IMR-90 (cell line): Measurements from ENCODE around the gene KYAT1. TPM values are rescaled to one million over a fixed set of nuclear protein-coding genes. Genes with fewer than 3 reads are reported as not detected.

ENCODE experiments used
- ATAC-seq: fragments of 200-7000 bp; cut with Tn5 transposase; 2 replicates; pipeline ENCODE4 v1.9.1; 2020; ENCODE audit warnings: low read depth, mild to moderate bottlenecking, moderate library complexity
- BruUV-seq: library from RNA; stranded (reverse); fragments of 400-500 nt; replicated peaks from 2 replicates; lab custom pipeline; 2021; lab: Mats Ljungman, UMichigan
- CTCF ChIA-PET: fragments of 300-600 bp; formaldehyde crosslinking; extraction: SDS; loops from one replicate; lab custom pipeline; 2021; ENCODE audit warnings: antibody characterized with exemption; lab: Yijun Ruan, JAX
- POLR2A ChIA-PET: fragments of 300-600 bp; sonication (Branson Sonifier 250); formaldehyde crosslinking; loops from one replicate; lab custom pipeline; 2022; ENCODE audit warnings: antibody characterized with exemption; ENCODE audit not compliant: unreplicated experiment; lab: Charles Lee
- DNase-seq: peaks from one replicate; pipeline ENCODE4 v3.0.0; 2013
- H2AFZ ChIP-seq: replicated peaks from 2 replicates; pipeline ENCODE3; 2013; ENCODE audit warnings: low read length, mild to moderate bottlenecking; ENCODE audit not compliant: poor library complexity
- H2AK5ac ChIP-seq: 2 replicates; pipeline ENCODE4 v1.6.1; 2013; ENCODE audit warnings: low read depth, low read length, inconsistent platforms
- H2AK9ac ChIP-seq: replicated peaks from 2 replicates; pipeline ENCODE3; 2013; ENCODE audit warnings: mild to moderate bottlenecking, low read depth, low read length, moderate library complexity; ENCODE audit not compliant: poor library complexity
- H2BK120ac ChIP-seq: 2 replicates; pipeline ENCODE4 v1.6.1; 2013; ENCODE audit warnings: low read depth, low read length, inconsistent platforms
- H2BK15ac ChIP-seq: 3 replicates; pipeline ENCODE4 v1.6.1; 2013; ENCODE audit warnings: low read depth, low read length, inconsistent platforms
- H2BK20ac ChIP-seq: 2 replicates; pipeline ENCODE4 v1.6.1; 2013; ENCODE audit warnings: low read depth, mild to moderate bottlenecking, inconsistent platforms, low read length, moderate library complexity
- H2BK5ac ChIP-seq: 2 replicates; pipeline ENCODE4 v1.6.1; 2013; ENCODE audit warnings: mild to moderate bottlenecking, low read depth, low read length, inconsistent platforms; ENCODE audit not compliant: poor library complexity, severe bottlenecking
- H3K14ac ChIP-seq: replicated peaks from 2 replicates; pipeline ENCODE4 v1.6.1; 2013; ENCODE audit warnings: low read depth, low read length, inconsistent platforms
- H3K18ac ChIP-seq: 2 replicates; pipeline ENCODE4 v1.6.1; 2013; ENCODE audit warnings: low read depth, low read length, control low read depth
- H3K23ac ChIP-seq: 2 replicates; pipeline ENCODE4 v1.6.1; 2013; ENCODE audit warnings: low read depth, low read length, inconsistent platforms
- H3K27ac ChIP-seq: 2 replicates; pipeline ENCODE4 v1.5.1; 2013; ENCODE audit warnings: mild to moderate bottlenecking, control low read depth, low read length; ENCODE audit not compliant: insufficient read depth
- H3K27me3 ChIP-seq: 2 replicates; pipeline ENCODE4 v1.6.1; 2013; ENCODE audit warnings: low read length; ENCODE audit not compliant: control insufficient read depth, insufficient read depth
- H3K36me3 ChIP-seq: 2 replicates; pipeline ENCODE4 v1.6.1; 2013; ENCODE audit warnings: low read length, mixed read lengths; ENCODE audit not compliant: control insufficient read depth, insufficient read depth
- H3K4ac ChIP-seq: 2 replicates; pipeline ENCODE4 v1.6.1; 2013; ENCODE audit warnings: low read depth, low read length, inconsistent platforms
- H3K4me1 ChIP-seq: 2 replicates; pipeline ENCODE4 v1.6.1; 2013; ENCODE audit warnings: low read length, mixed read lengths; ENCODE audit not compliant: control insufficient read depth, insufficient read depth
- H3K4me2 ChIP-seq: 2 replicates; pipeline ENCODE4 v1.6.1; 2013; ENCODE audit warnings: low read depth, mild to moderate bottlenecking, control low read depth, low read length, moderate library complexity
- H3K4me3 ChIP-seq: 2 replicates; pipeline ENCODE4 v1.5.1; 2013; ENCODE audit warnings: low read depth, mild to moderate bottlenecking, control low read depth, low read length, moderate library complexity; ENCODE audit not compliant: insufficient read depth
- H3K56ac ChIP-seq: 2 replicates; pipeline ENCODE4 v1.6.1; 2013; ENCODE audit warnings: low read length, inconsistent platforms; ENCODE audit not compliant: insufficient read depth; ENCODE audit errors: extremely low read depth
- H3K79me1 ChIP-seq, 2 experiments: 2 replicates each; pipeline ENCODE4 v1.6.1; 2013; ENCODE audit warnings: low read length in 2 of 2, inconsistent platforms in 1 of 2, low read depth in 1 of 2
- H3K9ac ChIP-seq: 2 replicates; pipeline ENCODE4 v1.6.1; 2013; ENCODE audit warnings: low read depth, low read length, control low read depth
- H3K9me1 ChIP-seq: 2 replicates; pipeline ENCODE4 v1.6.1; 2013; ENCODE audit warnings: low read length, inconsistent platforms; ENCODE audit not compliant: insufficient read depth
- H3K9me3 ChIP-seq: 2 replicates; pipeline ENCODE4 v1.6.1; 2013; ENCODE audit warnings: low read length; ENCODE audit not compliant: control insufficient read depth, insufficient read depth
- H4K20me1 ChIP-seq: 2 replicates; pipeline ENCODE4 v1.6.1; 2013; ENCODE audit warnings: low read length, inconsistent platforms; ENCODE audit not compliant: insufficient read depth
- H4K5ac ChIP-seq: 2 replicates; pipeline ENCODE4 v1.6.1; 2013; ENCODE audit warnings: mild to moderate bottlenecking, low read depth, low read length, control low read depth
- H4K8ac ChIP-seq, 2 experiments: 2 replicates each; pipeline ENCODE4 v1.6.1; 2013; ENCODE audit warnings: low read depth in 2 of 2, low read length in 2 of 2, control low read depth in 1 of 2, inconsistent platforms in 1 of 2
- H4K91ac ChIP-seq: 2 replicates; pipeline ENCODE4 v1.6.1; 2013; ENCODE audit warnings: low read depth, low read length, inconsistent platforms; ENCODE audit not compliant: insufficient read depth
- BHLHE40 ChIP-seq: fragments of 150-350 bp; IDR thresholded peaks from 2 replicates; pipeline ENCODE4 v1.6.1; 2016; ENCODE audit warnings: mild to moderate bottlenecking, low read depth, low read length
- CEBPB ChIP-seq: IDR thresholded peaks from 2 replicates; pipeline ENCODE4 v1.6.1; 2012; ENCODE audit warnings: low read depth, low read length, improper control_type of control experiment
- FOS ChIP-seq: fragments of 150-350 bp; IDR thresholded peaks from 2 replicates; pipeline ENCODE4 v1.6.1; 2016; ENCODE audit warnings: low read depth, low read length
- MAFK ChIP-seq: IDR thresholded peaks from 2 replicates; pipeline ENCODE4 v1.6.1; 2012; ENCODE audit warnings: low read depth, low read length, improper control_type of control experiment
- NFE2L2 ChIP-seq: fragments of 150-350 bp; IDR thresholded peaks from 2 replicates; pipeline ENCODE4 v1.6.1; 2016; ENCODE audit warnings: low read depth, mild to moderate bottlenecking, low read length
- POLR2A ChIP-seq: IDR thresholded peaks from 2 replicates; pipeline ENCODE4 v1.6.1; 2012; ENCODE audit warnings: mild to moderate bottlenecking, low read depth, low read length
- RCOR1 ChIP-seq: IDR thresholded peaks from 2 replicates; pipeline ENCODE4 v1.6.1; 2012; ENCODE audit warnings: mild to moderate bottlenecking, low read length, improper control_type of control experiment; ENCODE audit not compliant: insufficient replicate concordance
- RFX5 ChIP-seq: IDR thresholded peaks from 2 replicates; pipeline ENCODE4 v1.8.0; 2012; ENCODE audit warnings: low read depth, mild to moderate bottlenecking, low read length, moderate library complexity
- SMC3 ChIP-seq: fragments of 150-350 bp; IDR thresholded peaks from 2 replicates; pipeline ENCODE4 v1.6.1; 2016; ENCODE audit warnings: low read depth, mild to moderate bottlenecking, antibody characterized with exemption, low read length, moderate library complexity
- WGBS, 2 experiments: methylation state at CpG; one replicate each; pipeline versions ENCODE4 v1.1.5 to v1.1.7; 2013; ENCODE audit warnings: missing lambda C conversion rate in 2 of 2; ENCODE audit not compliant: insufficient read length in 1 of 2; ENCODE audit errors: extremely low coverage in 2 of 2; 5-methylcytosine and 5-hydroxymethylcytosine counted together
- dilution Hi-C: fragments of 300-500 bp; cut with HindIII; formaldehyde crosslinking; loops from one replicate; pipeline ENCODE4 v1.14.3; 2018; ENCODE audit warnings: low sequenced_read_pairs; ENCODE audit not compliant: unreplicated experiment
- in situ Hi-C: fragments of 300-500 bp; cut with MboI; formaldehyde crosslinking; loops from 3 replicates; pipeline ENCODE4 v1.14.3; 2019; ENCODE audit warnings: low sequenced_read_pairs, inconsistent platforms, mixed read lengths
- intact Hi-C: fragments of 100-400 bp; cut with micrococcal nuclease; formaldehyde crosslinking; loops from 2 replicates; pipeline ENCODE4 v1.10.0; 2022
- polyA plus RNA-seq, 3 experiments: library from polyadenylated mRNA; depleted of rRNA; stranded (reverse); fragments of >200 nt; gene quantifications; 2 replicates each; pipeline ENCODE4 v1.2.3, GENCODE V29; 2012; ENCODE audit warnings: low replicate concordance in 1 of 3
- total RNA-seq: library from RNA; depleted of rRNA; stranded (reverse); fragments of >200 nt; gene quantifications from 2 replicates; pipeline ENCODE4 v1.2.3, GENCODE V29; 2012

KYAT1 gene
- total and polyA plus RNA-seq, 2 of the 4 experiments (the other 2 are of a cell fraction), result 6.8 to 9.5 TPM

- TF ChIP-seq SMC3 (no peak), NFE2L2 (no peak), RFX5 (no peak)
Observed at GRCh38 chr9:128829477-128830251, 52.1 kb downstream of the KYAT1 start, which contains the start of gene SPOUT1 (continued).

- WGBS, 2 experiments, result 42% methylated on average over 7 of the region's 18 CpGs; no CpG with 5 or more reads in 1 of the 2 experiments
- peaks cover 3% of the 10 kb centered on the region; the same call in 1 of the 2 replicates for H3K9me1 ChIP-seq
- ChIA-PET CTCF (interaction anchor here (0.8 to 3.2 kb wide), 3 partner anchors 11 to 100 kb away, joined by 3 to 11 read pairs (median 6); partner anchors contain the start of gene ENDOG), POLR2A (no interaction called here)
- in situ Hi-C loops, result no loop called here
- peaks cover 23% of the 10 kb centered on the region in 2 experiments for H3K79me1 ChIP-seq
- H3K18ac ChIP-seq, result no peak overlapping the region
- ATAC-seq, result no peak; the same call in 1 of the 2 replicates
- peak overlapping the region; percentile 96 for H3K4me2 ChIP-seq
- no peak overlapping the region for H4K5ac ChIP-seq
- H3K36me3 ChIP-seq, result peaks cover 29% of the 10 kb centered on the region
- peak overlapping the region; percentile 98 for H2AFZ ChIP-seq
- no peak overlapping the region for H2BK15ac ChIP-seq
- H2BK5ac ChIP-seq, result peak overlapping the region; percentile 44
- H4K20me1 ChIP-seq, result peaks cover 3% of the 10 kb centered on the region; the same call in 1 of the 2 replicates
- peak overlapping the region; percentile 78 for H3K23ac ChIP-seq
- H2BK20ac ChIP-seq, result no peak overlapping the region
- no peak for DNase-seq
- TF ChIP-seq CEBPB (no peak), MAFK (no peak), RCOR1 (no peak), FOS (no peak), BHLHE40 (no peak), POLR2A (no peak)
- no TSS peak for BruUV-seq
- H3K9me3 ChIP-seq, result no peaks in the 10 kb centered on the region
- intact Hi-C loops, result no loop called here
- no peaks in the 10 kb centered on the region for H3K27me3 ChIP-seq
- H2BK120ac ChIP-seq, result no peak overlapping the region
- H3K4ac ChIP-seq, result peak overlapping the region; percentile 45
- H3K14ac ChIP-seq, result peak overlapping the region; percentile 79
- H3K4me3 ChIP-seq, result peak overlapping the region; percentile 80
- peak overlapping the region; percentile 49 for H3K9ac ChIP-seq
- peaks cover 5% of the 10 kb centered on the region; the same call in 1 of the 2 replicates for H3K4me1 ChIP-seq
- peak overlapping the region; percentile 95 for H2AK9ac ChIP-seq
- H2AK5ac ChIP-seq, result peak overlapping the region; percentile 53; the same call in 1 of the 2 replicates
- H3K56ac ChIP-seq, result peak overlapping the region; percentile 66
- H3K27ac ChIP-seq, result peak overlapping the region; percentile 73
- H4K91ac ChIP-seq, result no peak overlapping the region
- peak overlapping the region; percentile 25 to 83; a peak in 2 of 4 replicates for H4K8ac ChIP-seq
- dilution Hi-C loops, result no loop called here
Observed at GRCh38 chr9:128828719-128829452, 52.9 kb downstream of the KYAT1 start.
